Gastrocnemius medialis (tissue), 4 donors: ENCODE data around the gene CBFA2T2.

ENCODE experiments used
- CTCF ChIP-seq, 5 experiments: fragments of 450-650 bp in 3 of 5; fragments of 200-600 bp in 2 of 5; sonication (generic) in 2 of 5; IDR thresholded peaks in 4 of 5; conservative IDR thresholded peaks in 1 of 5; 1 replicate in 4 of 5; 2 replicates in 1 of 5; pipeline ENCODE4 v1.5.1; 2016 to 2019; ENCODE audit warnings: antibody characterized with exemption in 5 of 5, mild to moderate bottlenecking in 3 of 5, moderate library complexity in 3 of 5
- POLR2A ChIP-seq, 2 donors: fragments of 450-650 bp; IDR thresholded peaks; one replicate each; pipeline ENCODE4 v1.6.1; 2017; ENCODE audit warnings: antibody characterized with exemption in 2 of 2, mild to moderate bottlenecking in 2 of 2, moderate library complexity in 2 of 2

GRCh38 chr20:33669873-33670640 lies 180.2 kb downstream of the CBFA2T2 start:
- TF ChIP-seq CTCF (IDR thresholded peaks at IDR 0.05 in 4 of 5, conservative IDR thresholded peaks at IDR 0.05 in 1 of 5) (no peak), POLR2A (IDR thresholded peaks at IDR 0.05) (no peak)
